ENCODE results near the gene TSSK1B.

The TSSK1B gene

DNA sequence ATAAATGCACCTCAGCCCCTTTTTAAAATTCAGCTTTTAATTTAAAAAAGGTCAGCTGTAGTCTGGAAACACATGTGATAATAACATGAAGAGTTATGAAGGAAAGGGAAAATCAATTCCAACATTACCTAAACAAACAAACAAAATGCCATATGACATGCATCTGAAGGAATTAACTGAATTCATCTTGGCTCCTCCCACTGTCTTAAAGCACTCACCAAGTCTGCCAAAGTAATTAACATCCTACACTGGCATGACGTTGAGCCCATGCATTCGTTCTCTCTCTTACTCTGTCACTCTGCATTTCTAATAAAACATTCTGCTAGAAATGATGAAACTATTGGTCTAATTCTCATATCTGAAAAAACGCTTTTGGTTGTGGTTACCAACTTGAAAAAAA lies 37.7 kb downstream of the TSSK1B start:
- DNase-seq = no peak

DNA sequence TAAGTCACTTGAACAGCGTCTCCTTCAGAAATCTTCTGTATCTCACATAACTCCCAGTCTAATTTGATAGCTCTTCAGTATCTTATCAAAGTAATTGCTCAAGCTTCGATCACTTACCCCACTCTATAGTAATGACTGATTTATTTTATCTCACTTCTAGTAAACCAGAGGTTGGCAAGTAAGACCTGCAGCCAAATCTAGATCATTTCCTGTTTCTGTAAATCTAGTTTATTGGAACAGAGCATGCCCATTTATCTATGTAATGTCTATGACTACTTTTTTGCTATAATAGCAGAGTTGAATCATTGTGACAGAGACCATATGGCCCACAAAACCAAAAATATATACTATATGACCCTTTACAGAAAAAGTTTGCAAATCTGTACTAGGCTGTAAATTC lies 40.1 kb downstream of the TSSK1B start:
- DNase-seq = no peak

DNA sequence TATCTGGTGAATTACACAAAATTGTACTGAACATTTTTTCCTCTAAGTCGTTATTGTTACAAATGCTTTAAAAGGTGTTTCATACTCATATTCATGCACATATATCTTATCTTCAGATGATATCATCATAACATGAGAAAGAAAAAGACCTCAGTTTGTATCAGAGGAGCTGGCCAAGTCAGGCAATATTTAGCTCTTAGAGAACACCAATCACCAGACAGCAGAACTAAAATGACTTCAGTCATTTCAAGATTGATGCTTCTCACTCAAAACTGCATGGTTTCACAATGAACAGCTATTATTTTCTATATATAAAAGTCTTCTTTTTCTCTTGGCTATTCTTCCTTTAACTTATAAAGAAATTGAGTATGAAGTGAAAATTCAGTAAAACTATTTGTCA lies 44.6 kb downstream of the TSSK1B start:
- no peak for DNase-seq

DNA sequence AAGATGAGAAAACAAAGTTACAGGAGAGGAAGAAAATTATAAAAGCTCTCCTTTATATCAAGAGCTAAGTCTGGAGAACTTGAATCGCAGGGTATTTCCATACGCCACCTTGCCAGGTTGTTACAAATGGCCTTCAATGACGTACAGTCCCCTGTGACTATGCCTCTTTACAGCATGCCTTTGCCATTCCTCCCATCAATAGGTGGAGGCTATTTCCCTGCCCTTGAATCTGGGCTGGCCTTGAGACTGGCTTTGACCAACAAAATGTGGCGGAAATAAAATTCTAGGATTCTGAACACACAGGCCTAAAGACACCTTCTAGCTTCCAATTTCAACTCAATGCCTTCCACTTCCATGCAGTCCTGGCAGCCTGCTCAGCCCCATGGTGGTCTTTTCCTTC lies 45.7 kb downstream of the TSSK1B start:
- no peak for DNase-seq

DNA sequence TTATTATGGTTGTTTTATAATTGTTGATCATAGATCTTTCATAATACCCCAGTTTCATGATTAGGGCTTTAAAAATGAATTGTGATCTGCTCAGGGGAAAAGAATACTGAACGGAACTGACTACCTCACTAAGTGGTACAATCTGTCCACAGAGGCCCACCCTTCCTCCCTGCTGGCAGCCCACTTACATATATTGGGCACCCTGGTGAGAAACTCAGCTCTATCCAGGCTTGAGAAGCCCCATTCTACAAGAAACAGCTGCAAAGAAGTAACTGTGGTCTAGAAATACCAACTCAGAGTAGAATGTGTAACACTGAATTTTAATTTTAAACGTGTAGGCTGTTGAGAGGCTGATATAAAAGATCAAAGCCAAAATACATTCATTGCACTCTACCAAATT lies 46.9 kb downstream of the TSSK1B start:
- DNase-seq = no peak

DNA sequence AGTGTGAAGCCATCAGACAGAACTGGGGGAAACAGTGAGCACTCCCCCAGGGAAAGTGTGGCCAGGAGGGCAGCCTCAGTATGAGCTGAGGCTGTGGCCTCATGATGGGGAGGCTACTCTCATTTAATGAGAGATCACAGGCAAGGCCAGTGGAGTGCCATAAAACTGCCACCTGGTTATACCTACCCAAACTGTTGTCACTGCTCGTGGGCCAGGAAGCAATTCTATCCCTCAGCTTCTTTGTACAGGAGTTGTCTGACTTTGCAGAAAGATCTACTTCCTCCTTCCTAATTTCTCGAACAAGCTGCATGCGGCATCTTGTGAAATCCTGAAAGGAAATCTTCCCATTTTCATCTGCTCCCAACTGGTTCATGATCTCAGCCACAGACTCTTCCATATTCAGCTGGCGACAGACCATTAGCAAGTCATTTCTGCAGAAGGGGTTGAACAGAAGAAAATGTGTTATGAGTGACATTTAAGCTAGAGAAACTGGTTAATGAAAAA lies 50.0 kb downstream of the TSSK1B start:
- no peak for DNase-seq

DNA sequence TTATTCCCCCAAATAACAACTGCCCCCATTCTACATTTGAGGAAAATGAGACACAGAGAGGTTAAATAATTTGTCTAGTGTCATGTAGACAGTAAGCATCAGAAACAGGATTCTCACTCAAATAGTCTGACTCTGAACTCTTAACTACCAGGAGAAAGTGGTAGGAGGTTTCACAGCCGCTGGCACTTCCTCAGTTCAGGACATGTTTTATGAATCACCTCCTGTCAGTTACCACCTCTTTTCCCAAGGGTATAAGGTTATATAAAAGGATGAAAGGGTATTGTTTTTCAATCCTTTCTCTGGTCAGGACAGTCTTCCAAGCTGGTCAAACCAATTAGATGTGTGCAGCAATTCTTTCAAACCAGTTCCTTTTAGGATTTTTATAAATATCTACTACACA lies 52.1 kb downstream of the TSSK1B start:
- DNase-seq = no peak
